Right lobe of liver (tissue), 6 donors: ENCODE data around the gene MAPK8IP3. TPM values are rescaled to one million over a fixed set of nuclear protein-coding genes. Genes with fewer than 3 reads are reported as not detected.

ENCODE experiments used
- ATAC-seq, 4 donors: fragments of 200-7000 bp; cut with Tn5 transposase; one replicate each; pipeline ENCODE4 v1.9.1; 2020; ENCODE audit warnings: mild to moderate bottlenecking in 4 of 4, moderate library complexity in 4 of 4
- DNase-seq, 3 donors: peaks; one replicate each; pipeline ENCODE4 v3.0.0-alpha.2; 2020
- H3K27ac ChIP-seq, 3 donors: fragments of 200-600 bp; one replicate each; pipeline ENCODE4 v1.8.0; 2022
- H3K27me3 ChIP-seq, 2 donors: fragments of 200-600 bp; one replicate each; pipeline ENCODE4 v1.8.0; 2022
- H3K36me3 ChIP-seq, 4 donors: fragments of 200-600 bp; sonication (generic) in 1 of 4; one replicate each; pipeline versions ENCODE4 v1.5.1 to v1.8.0; 2017 to 2022; ENCODE audit warnings: control low read depth in 1 of 4
- H3K4me1 ChIP-seq, 4 donors: fragments of 200-600 bp; sonication (generic) in 1 of 4; one replicate each; pipeline versions ENCODE4 v1.5.1 to v1.8.0; 2017 to 2022; ENCODE audit warnings: control low read depth in 1 of 4
- H3K4me3 ChIP-seq, 3 donors: fragments of 200-600 bp; one replicate each; pipeline ENCODE4 v1.8.0; 2022
- H3K9me3 ChIP-seq, 4 donors: fragments of 200-600 bp; sonication (generic) in 1 of 4; one replicate each; pipeline versions ENCODE4 v1.5.1 to v1.8.0; 2017 to 2022; ENCODE audit warnings: control low read depth in 1 of 4
- POLR2A ChIP-seq: fragments of 450-650 bp; IDR thresholded peaks from one replicate; pipeline ENCODE4 v1.6.1; 2017; ENCODE audit warnings: antibody characterized with exemption, mild to moderate bottlenecking
- WGBS: methylation state at CpG from one replicate; pipeline ENCODE4 v1.1.6; 2018; ENCODE audit warnings: low coverage, low lambda C conversion rate; ENCODE audit not compliant: insufficient coverage; ENCODE audit errors: missing lambda C conversion rate; 5-methylcytosine and 5-hydroxymethylcytosine counted together
- intact Hi-C, 2 donors: fragments of 100-400 bp; cut with DNase I; formaldehyde crosslinking; loops; one replicate each; pipeline versions ENCODE4 v1.11.2 to v1.14.1; 2022
- total RNA-seq, 6 experiments: library from RNA; depleted of rRNA in 2 of 6; stranded (reverse); fragments of >200 nt in 2 of 6; fragmentation: NEBNext Ultra II Directional in 3 of 6; extraction: Animal tissue kit (Norgen Biotek cat#: 25700) in 3 of 6; gene quantifications; one replicate each; pipeline versions ENCODE4 v1.1.0 to v1.2.4, GENCODE V29; 2016 to 2023
- TF ChIP-seq, protein P1 (sequence below), 4 donors: fragments of 200-600 bp in 3 of 4; fragments of 450-650 bp in 1 of 4; IDR thresholded peaks; one replicate each; pipeline versions ENCODE4 v1.5.1 to v1.8.0; 2016 to 2022; ENCODE audit warnings: antibody characterized with exemption in 4 of 4, mild to moderate bottlenecking in 2 of 4
- donor health status: DM: no; HTN: yes; CAD: no.
- donor health status: DM: no; HTN: no; CAD: no.
- donor health status: DM: no; HTN: no; CAD: no.
- donor health status: DM: no; HTN: yes; CAD: no.
- donor health status: DM: no; HTN: yes; CAD: no.

MAPK8IP3 gene
- total RNA-seq, 6 experiments from 2014 or later = 8.7 to 37.3 (median 23.0) TPM

DNA sequence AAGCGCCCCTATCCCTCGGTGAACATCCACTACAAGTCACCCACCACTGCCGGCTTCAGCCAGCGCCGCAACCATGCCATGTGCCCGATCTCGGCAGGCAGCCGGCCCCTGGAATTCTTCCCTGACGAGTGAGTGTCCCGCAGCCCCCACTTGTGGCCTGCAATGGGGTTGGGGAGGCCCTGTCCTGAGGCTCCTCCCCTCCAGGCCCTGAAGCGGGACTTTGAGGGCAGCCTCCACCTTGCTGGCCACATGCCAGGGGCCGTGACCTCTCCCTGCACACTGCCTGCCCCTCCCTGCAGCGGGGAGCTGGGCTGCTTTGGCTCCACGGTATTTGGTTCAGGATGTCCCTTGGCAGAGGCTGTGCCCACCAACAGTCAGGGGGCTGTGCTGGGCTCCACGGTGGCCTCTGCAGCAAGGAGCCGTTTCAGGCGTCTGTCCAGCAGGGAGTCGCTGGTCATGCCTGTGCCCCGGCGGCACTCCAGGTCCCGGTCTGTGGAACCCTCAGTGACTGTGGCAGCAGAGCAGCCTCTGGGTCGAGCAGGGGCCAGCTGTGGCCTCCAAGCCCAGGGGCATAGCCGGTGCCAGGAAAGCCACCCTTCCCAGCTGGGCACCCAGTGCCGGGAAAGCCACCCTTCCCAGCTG lies 57.0 kb downstream of the MAPK8IP3 start:
- Histone ChIP-seq H3K27me3 (no peaks in the 10 kb centered on the region), H3K36me3 (peaks cover 0 to 42% (median 6%) of the 10 kb centered on the region in 4 donors), H3K9me3 (no peaks in the 10 kb centered on the region), H3K4me1 (no peaks in the 10 kb centered on the region), H3K4me3 (no peak overlapping the region), H3K27ac (no peak overlapping the region)
- TF ChIP-seq, protein P1, sequence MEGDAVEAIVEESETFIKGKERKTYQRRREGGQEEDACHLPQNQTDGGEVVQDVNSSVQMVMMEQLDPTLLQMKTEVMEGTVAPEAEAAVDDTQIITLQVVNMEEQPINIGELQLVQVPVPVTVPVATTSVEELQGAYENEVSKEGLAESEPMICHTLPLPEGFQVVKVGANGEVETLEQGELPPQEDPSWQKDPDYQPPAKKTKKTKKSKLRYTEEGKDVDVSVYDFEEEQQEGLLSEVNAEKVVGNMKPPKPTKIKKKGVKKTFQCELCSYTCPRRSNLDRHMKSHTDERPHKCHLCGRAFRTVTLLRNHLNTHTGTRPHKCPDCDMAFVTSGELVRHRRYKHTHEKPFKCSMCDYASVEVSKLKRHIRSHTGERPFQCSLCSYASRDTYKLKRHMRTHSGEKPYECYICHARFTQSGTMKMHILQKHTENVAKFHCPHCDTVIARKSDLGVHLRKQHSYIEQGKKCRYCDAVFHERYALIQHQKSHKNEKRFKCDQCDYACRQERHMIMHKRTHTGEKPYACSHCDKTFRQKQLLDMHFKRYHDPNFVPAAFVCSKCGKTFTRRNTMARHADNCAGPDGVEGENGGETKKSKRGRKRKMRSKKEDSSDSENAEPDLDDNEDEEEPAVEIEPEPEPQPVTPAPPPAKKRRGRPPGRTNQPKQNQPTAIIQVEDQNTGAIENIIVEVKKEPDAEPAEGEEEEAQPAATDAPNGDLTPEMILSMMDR (IDR thresholded peaks at IDR 0.05) = no peak
- no peak for TF ChIP-seq POLR2A
- intact Hi-C loops = no loop called here
- ATAC-seq (peak in 1 of 4 donors; percentile 11), DNase-seq (peak in 1 of 3 donors; percentile 54)
- 0% methylated on average over 1 of the region's 24 CpGs for WGBS

DNA sequence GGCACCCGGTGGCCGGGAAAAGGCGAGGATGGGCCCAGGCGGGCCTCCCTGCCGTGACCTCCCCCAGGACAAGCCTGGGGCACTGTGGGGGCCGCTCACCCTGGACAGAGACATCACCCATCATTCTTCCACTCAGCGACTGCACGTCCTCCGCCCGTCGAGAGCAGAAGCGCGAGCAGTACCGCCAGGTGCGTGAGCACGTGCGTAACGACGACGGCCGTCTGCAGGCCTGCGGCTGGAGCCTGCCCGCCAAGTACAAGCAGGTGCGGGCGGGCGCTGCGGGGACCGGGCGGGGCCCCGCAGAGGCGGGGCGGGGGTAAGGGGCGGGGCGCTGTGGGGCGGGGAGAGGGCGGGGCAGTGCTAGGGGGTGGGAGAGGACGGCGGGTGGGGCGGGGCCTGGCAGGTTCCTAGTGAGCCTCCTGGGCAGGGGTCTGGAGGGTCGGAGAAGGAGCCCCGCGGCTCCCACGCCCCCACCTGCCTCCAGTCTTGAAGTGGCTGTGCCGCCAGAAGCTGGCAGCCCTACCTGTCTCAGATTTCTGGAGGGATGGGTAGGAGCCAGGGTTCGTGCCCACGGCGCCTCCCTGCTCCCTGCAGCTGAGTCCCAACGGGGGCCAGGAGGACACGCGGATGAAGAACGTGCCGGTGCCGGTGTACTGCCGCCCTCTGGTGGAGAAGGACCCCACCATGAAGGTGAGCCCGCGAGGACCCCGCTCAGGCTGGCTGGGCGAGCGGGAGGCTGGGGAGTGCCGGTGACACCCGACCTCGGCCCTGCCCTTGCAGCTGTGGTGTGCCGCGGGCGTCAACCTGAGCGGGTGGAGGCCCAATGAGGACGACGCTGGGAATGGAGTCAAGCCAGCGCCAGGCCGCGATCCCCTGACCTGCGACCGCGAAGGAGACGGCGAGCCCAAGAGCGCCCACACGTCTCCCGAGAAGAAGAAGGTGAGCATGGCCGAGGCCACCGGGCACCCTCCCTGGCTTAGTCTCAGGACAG lies 57.8 kb downstream of the MAPK8IP3 start:
- intact Hi-C loops = no loop called here
- 95% methylated on average over 33 of the region's 81 CpGs for WGBS
- Histone ChIP-seq H3K36me3 (peaks cover 0 to 48% (median 6%) of the 10 kb centered on the region in 4 donors), H3K4me1 (no peaks in the 10 kb centered on the region), H3K9me3 (no peaks in the 10 kb centered on the region), H3K27ac (no peak overlapping the region), H3K4me3 (no peak overlapping the region), H3K27me3 (no peaks in the 10 kb centered on the region)
- DNase-seq (no peak), ATAC-seq (no peak)
- TF ChIP-seq, protein P1 (IDR thresholded peaks at IDR 0.05) = peak in 1 of 4 donors; percentile 14
- no peak for TF ChIP-seq POLR2A

DNA sequence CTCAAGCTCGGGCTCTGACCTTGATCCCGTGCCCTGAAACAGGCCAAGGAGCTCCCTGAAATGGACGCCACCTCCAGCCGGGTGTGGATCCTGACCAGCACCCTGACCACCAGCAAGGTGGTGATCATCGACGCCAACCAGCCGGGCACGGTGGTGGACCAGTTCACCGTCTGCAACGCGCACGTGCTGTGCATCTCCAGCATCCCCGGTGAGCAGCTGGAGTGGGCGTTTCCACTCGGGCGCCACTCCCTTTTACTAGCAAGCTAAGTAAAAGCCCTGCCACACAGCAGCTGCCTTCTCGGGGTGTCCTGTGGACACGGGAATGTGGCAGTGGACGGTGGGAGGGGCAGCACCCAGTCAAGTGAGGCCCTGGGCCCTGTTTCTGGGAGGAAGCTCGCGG lies 59.0 kb downstream of the MAPK8IP3 start:
- intact Hi-C loops = no loop called here
- Histone ChIP-seq H3K36me3 (peaks cover 0 to 46% (median 6%) of the 10 kb centered on the region in 4 donors), H3K9me3 (no peaks in the 10 kb centered on the region), H3K27ac (no peak overlapping the region), H3K27me3 (no peaks in the 10 kb centered on the region), H3K4me3 (no peak overlapping the region), H3K4me1 (peaks cover 0 to 1% (median 0%) of the 10 kb centered on the region in 4 donors)
- no peak for DNase-seq
- no CpG with 5 or more reads among the region's 21 CpGs for WGBS
- no peak for TF ChIP-seq POLR2A
- TF ChIP-seq, protein P1 (IDR thresholded peaks at IDR 0.05) = no peak
- no peak for ATAC-seq

DNA sequence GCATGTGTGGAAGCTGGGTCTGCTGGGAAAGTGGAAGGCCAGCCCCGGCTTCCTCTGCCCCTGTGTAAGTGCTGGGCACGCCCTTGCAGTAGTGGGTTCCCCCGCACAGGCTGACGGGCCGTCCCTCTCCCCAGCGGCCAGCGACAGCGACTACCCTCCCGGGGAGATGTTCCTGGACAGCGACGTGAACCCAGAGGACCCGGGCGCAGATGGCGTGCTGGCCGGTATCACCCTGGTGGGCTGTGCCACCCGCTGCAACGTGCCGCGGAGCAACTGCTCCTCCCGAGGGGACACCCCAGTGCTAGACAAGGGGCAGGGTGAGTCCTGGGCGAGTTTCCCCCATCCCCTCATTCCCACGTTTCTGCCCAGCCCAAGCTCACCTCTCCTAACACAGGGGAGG lies 59.8 kb downstream of the MAPK8IP3 start:
- H3K27ac ChIP-seq = no peak overlapping the region
- intact Hi-C loops = no loop called here
- 80% methylated on average over 2 of the region's 22 CpGs for WGBS
- no peak overlapping the region for H3K4me3 ChIP-seq
- ATAC-seq = no peak
- H3K36me3 ChIP-seq = peaks cover 0 to 40% (median 3%) of the 10 kb centered on the region in 4 donors
- H3K27me3 ChIP-seq = no peaks in the 10 kb centered on the region
- H3K4me1 ChIP-seq = peaks cover 0 to 10% (median 0%) of the 10 kb centered on the region in 4 donors
- TF ChIP-seq POLR2A = no peak
- TF ChIP-seq, protein P1 (IDR thresholded peaks at IDR 0.05) = no peak
- H3K9me3 ChIP-seq = no peaks in the 10 kb centered on the region
- DNase-seq = no peak
